NCI-H2227 (cell line): ENCODE data around the gene KCNQ2.

Experiments used
- DNase-seq: peaks from one replicate; lab custom pipeline; 2025; ENCODE audit not compliant: unreplicated experiment; lab: John Stamatoyannopoulos, UW

KCNQ2 gene

DNA sequence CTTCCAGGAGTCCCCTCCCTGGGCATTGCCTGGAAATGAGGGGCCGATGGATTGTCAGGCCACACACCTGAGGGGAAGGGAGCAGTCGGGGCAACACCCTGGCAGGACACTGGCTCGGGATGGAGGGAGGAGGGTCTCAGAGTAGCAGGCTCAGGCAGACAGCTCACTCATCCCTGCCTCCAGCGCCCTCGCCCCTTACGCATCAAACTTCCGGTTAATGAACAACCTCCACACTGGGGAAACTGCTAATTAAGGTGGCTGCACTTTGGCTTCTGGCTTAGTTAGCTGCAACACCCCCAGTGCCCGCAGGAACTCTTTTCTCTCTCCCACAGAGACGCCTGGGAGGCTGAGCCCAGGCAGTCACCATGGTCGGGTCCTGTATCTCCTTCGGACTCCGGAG is 98.0 kb downstream of the KCNQ2 start:
- DNase-seq = no peak

DNA sequence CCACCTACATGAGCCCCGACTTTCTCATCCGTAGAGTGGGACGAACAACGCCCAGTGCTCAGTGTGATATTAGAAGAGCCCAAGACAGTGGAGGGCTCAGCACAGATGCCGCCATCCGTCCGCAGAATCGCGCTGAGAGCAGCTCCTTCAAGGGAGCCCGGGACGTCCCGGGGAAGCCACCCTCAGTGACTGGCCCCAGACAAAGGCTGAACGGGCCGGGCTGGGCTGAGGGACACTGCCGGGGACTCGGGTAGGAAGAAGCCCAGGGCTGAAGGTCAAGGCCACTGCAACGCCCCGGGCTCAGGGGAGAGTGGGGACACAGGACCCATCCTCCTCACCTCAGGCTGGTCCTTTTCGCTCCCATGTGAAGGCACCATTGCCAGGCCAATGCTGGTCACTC is 98.5 kb downstream of the KCNQ2 start:
- no peak for DNase-seq

DNA sequence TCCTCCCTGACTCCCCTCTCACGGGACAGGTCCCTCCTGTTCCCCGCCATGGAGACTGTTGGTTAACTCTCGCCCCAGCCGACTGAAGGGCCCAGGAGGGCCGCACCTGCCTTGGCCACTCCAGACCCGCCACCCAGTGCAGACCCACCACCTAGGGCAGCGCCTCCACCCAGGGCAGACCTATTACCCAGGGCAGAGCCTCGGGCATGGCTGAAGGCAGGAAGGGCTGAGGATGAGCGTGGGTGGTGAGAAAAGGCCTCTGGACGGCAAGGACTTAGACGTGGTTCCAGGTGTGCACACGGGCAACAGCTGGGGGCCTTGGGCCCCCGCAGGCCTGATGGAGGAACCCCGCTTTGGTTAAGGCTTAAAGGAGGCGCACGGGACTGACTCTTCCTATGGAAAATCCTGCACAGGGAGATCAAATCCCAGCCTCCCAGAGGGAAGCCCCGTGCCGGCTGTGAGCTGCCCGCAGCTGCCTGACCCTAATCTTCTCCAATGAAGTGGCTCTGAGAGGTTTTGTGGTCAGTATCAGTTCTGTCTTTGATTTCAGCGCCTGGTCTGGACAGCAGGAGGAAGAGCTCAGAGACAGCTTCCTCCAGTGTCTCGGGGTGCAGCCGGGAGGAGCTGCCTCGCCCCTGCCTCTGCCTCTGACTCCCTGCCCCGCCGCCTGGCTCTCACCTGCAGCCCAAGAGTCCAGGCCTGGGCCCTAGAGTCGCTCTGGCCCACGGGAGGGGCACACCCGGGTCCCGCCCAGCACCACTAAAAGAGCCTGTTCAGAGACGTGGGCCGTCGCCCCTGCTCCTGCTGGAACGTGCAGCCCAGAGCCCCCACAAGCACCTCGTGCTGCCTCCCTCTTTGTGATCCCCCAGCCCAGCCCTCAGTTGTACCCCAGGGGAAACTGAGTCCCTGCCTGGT is 99.2 kb downstream of the KCNQ2 start:
- DNase-seq = no peak

- DNase-seq = no peak
These were observed 101.1 kb downstream of the KCNQ2 start for GRCh38 chr20:63371291-63371865.

- DNase-seq = no peak
These were observed 101.8 kb downstream of the KCNQ2 start for GRCh38 chr20:63370618-63371187.

- DNase-seq = no peak
These were observed 102.5 kb downstream of the KCNQ2 start for GRCh38 chr20:63369724-63370617.

GRCh38 chr20:63369024-63369530 is 103.4 kb downstream of the KCNQ2 start:
- no peak for DNase-seq

DNA sequence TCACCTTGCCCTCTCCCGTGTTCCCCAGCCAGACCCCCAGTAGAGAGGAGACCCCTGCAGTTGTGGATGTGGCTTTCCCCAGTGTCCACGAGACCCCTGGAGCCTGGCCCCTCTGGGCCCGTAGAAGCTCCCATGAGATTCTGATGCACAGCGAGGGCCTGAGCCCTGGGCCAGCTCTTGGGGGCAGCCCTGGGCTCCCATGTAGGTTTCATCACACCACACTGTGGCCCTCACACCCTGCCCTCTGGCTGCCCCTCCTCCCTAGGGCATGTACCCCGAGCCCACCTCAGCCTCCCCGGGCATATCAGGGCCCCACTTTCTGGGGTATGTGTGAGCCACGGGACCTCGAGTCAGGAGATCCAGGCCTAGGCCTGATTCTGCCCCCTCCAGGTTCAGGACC is 104.3 kb downstream of the KCNQ2 start:
- no peak for DNase-seq

GRCh38 chr20:63367446-63368055 is 104.9 kb downstream of the KCNQ2 start:
- no peak for DNase-seq

GRCh38 chr20:63366390-63367365 is 105.8 kb downstream of the KCNQ2 start:
- peak; percentile 73 for DNase-seq

GRCh38 chr20:63365601-63366389 is 106.7 kb downstream of the KCNQ2 start:
- no peak for DNase-seq

DNA sequence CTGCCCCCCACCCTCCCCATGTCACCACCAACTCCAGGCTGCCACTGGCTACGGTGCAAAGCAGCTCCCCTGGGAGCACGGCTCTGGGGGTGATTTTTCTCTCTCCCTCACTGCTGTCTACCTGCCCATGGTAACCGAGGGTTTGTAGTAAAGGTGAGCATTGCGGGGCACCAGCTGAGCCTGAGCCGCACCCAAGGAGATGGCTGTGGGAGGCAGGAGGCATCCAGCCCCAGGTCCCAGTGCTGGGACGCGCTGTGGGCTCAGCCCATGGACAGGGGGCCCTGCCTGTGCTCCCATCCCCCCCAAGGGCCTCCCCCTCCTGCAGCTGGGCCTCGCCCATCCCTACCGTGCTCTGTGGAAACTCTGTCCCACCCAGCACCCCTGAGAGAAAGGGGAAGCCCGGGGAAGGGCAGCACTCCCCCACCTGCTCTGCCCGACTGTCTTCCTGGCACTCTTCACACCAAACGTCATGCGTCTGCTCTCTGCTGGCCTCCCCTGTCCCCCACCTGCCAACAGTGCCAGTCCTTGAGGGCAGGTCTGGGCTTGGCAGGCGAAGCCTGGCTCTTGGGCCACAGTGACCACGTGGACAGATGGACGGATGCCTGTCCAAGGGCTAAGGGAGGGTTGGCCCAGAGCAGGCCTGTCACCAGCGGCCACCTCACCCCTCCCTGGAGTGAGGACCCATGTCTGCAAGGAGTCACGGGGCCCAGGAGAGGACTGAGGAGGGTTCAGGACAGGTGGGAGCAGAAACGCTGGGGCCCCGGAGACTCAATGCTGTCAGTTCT is 107.5 kb downstream of the KCNQ2 start:
- no peak for DNase-seq

DNA sequence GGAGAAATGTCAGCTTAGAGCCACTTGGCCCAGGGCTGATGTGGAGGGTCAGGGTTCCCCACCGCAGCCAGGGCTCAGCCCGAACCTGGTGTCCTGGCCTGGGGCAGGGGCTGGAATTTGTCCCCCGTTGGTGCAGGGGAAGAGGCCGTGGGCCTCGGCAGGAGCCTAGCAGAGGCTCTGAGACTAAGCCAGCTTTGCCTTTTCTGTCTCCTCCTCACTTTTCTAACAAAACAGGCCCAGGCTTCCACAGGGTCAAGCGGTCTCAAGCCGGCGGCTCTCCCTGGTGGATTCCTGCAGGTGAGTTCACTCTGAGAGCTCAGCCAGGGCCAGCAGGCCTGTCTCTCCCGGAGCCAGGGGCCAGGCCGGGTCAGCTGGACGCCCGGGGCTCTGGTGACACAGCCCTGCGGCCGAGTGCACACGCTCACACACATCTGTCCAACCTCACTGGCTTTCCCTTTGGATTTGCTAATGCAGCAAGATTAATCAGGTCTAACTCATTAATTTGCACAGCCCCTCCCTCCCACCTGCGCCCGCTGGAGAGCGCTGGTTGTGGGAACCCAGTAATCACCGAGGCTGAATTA is 108.4 kb downstream of the KCNQ2 start:
- DNase-seq = no peak

DNA sequence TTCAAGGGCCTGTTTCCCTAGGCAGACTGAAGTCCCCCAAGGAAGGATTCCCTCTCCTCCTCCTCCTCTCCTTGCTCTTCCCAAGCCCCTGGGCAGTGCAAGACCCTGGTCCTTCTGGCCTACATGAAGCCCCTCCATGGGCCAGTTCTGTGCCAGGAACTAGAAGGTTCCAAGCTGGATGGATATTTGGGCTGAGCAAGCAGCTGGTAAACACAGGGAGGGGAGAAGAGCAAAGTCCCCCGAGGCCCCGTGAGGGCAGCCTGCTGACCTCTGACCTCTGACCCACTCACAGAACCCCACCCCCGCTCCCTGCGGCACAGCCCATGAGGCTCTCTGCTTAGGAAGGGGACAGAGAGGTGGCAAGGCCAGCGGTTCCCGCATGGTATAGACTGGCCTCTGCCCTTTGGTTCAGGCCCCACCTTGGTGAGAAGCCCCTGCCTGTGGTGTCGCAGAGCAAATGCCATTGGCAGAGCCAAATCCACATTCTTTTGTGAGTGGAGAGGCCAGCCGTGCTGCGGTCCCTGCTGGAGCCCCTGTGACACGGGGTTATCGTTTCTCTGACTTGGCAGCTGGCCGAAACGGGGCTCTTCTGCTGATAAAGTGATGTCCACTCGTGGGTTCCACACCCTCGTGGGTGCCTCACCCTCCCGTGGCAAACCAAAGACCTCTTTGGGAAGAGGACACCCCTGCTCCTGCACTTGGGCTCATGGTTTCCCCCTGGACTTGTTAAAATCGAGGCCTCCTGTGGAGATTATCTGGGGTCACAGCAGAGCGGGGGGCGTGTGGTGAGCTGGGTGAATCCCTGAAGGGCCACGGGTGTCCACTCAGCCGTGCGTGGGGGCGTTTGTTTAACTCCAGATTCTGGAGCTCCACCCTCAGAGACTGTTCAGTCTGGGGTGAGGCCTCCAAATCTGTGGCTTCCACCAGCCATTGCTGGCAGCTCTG is 109.2 kb downstream of the KCNQ2 start:
- DNase-seq = no peak

- DNase-seq = no peak
These were observed 109.9 kb downstream of the KCNQ2 start for GRCh38 chr20:63362436-63363009.
